Sigmoid colon (tissue), 3 donors: ENCODE measurements around the gene P2RX5.

Experiments
- POLR2A ChIP-seq, 2 donors: fragments of 450-650 bp; IDR thresholded peaks; one replicate each; pipeline ENCODE4 v1.6.1; 2016; ENCODE audit warnings: antibody characterized with exemption in 2 of 2, mild to moderate bottlenecking in 2 of 2, moderate library complexity in 2 of 2
- TF ChIP-seq, protein P1 (sequence below), 4 experiments: fragments of 450-650 bp in 3 of 4; fragments of 200-600 bp in 1 of 4; IDR thresholded peaks; one replicate each; pipeline ENCODE4 v1.5.1; 2016 to 2019; ENCODE audit warnings: antibody characterized with exemption in 4 of 4, mild to moderate bottlenecking in 3 of 4, moderate library complexity in 2 of 4

DNA sequence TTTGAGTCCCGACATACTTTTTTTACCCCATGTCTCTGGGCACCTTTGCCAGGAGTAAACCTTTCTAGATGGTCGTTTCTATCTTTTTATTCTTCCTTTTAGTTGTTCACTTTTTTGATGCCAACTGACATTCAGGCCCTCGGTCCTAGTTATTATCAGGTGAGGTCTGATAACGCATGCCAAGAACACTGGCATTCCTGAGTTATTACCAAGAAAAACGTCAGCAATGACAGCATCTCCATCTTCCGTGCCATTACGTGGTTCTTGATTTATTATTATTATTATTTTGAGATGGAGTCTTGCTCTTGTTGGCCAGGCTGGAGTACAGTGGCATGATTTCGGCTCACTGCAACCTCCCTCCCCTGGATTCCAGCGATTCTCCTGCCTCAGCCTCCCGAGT lies 49.1 kb upstream of the P2RX5 start:
- TF ChIP-seq POLR2A (IDR thresholded peaks at IDR 0.05), result no peak
- TF ChIP-seq, protein P1, sequence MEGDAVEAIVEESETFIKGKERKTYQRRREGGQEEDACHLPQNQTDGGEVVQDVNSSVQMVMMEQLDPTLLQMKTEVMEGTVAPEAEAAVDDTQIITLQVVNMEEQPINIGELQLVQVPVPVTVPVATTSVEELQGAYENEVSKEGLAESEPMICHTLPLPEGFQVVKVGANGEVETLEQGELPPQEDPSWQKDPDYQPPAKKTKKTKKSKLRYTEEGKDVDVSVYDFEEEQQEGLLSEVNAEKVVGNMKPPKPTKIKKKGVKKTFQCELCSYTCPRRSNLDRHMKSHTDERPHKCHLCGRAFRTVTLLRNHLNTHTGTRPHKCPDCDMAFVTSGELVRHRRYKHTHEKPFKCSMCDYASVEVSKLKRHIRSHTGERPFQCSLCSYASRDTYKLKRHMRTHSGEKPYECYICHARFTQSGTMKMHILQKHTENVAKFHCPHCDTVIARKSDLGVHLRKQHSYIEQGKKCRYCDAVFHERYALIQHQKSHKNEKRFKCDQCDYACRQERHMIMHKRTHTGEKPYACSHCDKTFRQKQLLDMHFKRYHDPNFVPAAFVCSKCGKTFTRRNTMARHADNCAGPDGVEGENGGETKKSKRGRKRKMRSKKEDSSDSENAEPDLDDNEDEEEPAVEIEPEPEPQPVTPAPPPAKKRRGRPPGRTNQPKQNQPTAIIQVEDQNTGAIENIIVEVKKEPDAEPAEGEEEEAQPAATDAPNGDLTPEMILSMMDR (IDR thresholded peaks at IDR 0.05), result no peak
